GM12874 (cell line): ENCODE data around the gene GNG13.

Experiments
- CTCF ChIP-seq: IDR thresholded peaks from 2 replicates; pipeline ENCODE4 v1.5.1; 2011; ENCODE audit warnings: low read depth, mild to moderate bottlenecking, control low read depth, low read length, moderate library complexity; ENCODE audit not compliant: insufficient read depth

GNG13 gene

DNA sequence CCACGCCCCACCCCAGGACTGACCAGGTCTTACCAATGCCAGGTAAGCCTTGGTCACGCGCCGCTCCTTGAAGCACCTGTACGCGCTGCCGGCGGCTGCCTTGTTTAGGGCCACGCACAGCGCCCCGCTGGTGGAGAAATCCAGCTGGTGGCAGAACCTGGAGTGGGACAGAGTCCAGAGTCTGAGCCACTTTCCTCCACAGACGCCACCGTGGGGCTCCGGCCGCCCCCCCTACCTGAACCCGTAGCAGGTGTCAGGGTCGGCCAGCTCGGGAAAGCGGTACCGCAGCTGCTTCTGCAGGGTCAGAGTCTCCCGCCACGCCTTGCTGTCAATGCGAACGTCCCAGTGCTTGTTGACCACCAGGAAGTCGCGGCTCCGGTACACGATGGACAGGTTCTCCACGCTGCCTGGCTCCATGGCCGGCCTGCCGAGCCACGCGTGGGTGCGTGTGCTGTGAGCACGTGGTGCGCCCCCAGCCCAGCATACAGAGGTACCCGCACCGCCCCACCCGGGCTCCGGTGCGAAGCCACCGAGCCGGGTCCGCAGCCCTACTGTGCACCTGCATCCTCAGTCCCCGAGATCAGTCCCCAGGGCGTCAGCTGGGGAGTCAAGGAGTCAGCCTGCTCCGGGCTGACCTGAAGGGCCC, 13.1 kb downstream of the GNG13 start:
- no peak for TF ChIP-seq CTCF

GRCh38 chr16:785563-786535, 14.7 kb downstream of the GNG13 start:
- TF ChIP-seq CTCF = peak; percentile 90

DNA sequence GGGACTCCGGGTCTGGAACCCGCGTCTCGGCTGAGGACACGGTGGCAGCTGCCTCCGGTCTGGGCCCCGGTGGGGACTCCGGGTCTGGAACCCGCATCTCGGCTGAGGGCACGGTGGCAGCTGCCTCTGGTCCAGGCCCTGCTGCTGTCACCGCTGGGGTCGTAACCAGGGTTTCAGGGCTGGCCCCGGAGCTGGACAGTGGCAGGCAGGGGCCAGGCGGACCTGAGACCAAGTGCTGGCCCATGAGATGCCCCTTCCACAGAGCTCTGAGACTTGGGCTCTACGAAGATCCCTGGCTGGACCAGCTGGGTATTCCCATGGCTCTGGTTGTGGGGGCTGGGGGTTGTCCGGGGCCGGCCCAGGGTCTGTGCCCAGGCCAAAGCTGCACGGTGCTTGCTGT, 16.1 kb downstream of the GNG13 start:
- TF ChIP-seq CTCF = no peak

- no peak for TF ChIP-seq CTCF
Measured at GRCh38 chr16:783404-784161, 17.0 kb downstream of the GNG13 start.

GRCh38 chr16:782766-783403, 17.6 kb downstream of the GNG13 start:
- TF ChIP-seq CTCF = no peak

GRCh38 chr16:782258-782657, 18.3 kb downstream of the GNG13 start:
- TF ChIP-seq CTCF = no peak
